T-helper 22 cell (primary cell): Measurements from ENCODE around the gene IFITM10.

Experiments used
- DNase-seq: peaks from one replicate; pipeline ENCODE4 v3.0.0-alpha.2; 2020; ENCODE audit warnings: low read depth

The IFITM10 gene

GRCh38 chr11:1763336-1763795 is 13.0 kb upstream of the IFITM10 start:
- DNase-seq, result no peak

GRCh38 chr11:1762537-1763302 is 12.3 kb upstream of the IFITM10 start:
- DNase-seq, result no peak

- no peak for DNase-seq
Observed at GRCh38 chr11:1761857-1762536, 11.6 kb upstream of the IFITM10 start.

- DNase-seq, result no peak
Observed at GRCh38 chr11:1761110-1761856, 10.9 kb upstream of the IFITM10 start.

GRCh38 chr11:1760351-1761109 is 10.1 kb upstream of the IFITM10 start:
- no peak for DNase-seq

- DNase-seq, result no peak
Observed at GRCh38 chr11:1759851-1760220, 9.4 kb upstream of the IFITM10 start.

GRCh38 chr11:1759151-1759850 is 8.9 kb upstream of the IFITM10 start:
- DNase-seq, result no peak

- DNase-seq, result no peak
Observed at GRCh38 chr11:1758611-1759150, 8.3 kb upstream of the IFITM10 start.

- DNase-seq, result no peak
Observed at GRCh38 chr11:1757861-1758610, 7.6 kb upstream of the IFITM10 start.

- DNase-seq, result no peak
Observed at GRCh38 chr11:1756791-1757771, 6.7 kb upstream of the IFITM10 start.

- no peak for DNase-seq
Observed at GRCh38 chr11:1755692-1756561, 5.5 kb upstream of the IFITM10 start.

- no peak for DNase-seq
Observed at GRCh38 chr11:1755344-1755691, 4.9 kb upstream of the IFITM10 start.

GRCh38 chr11:1754376-1755150 is 4.2 kb upstream of the IFITM10 start:
- no peak for DNase-seq

GRCh38 chr11:1753929-1754305 is 3.5 kb upstream of the IFITM10 start:
- no peak for DNase-seq

- DNase-seq, result no peak
Observed at GRCh38 chr11:1753229-1753928, 3.0 kb upstream of the IFITM10 start.

- DNase-seq, result no peak
Observed at GRCh38 chr11:1752907-1753228, 2.5 kb upstream of the IFITM10 start.
